ENCODE results near the gene MAPRE3. TPM values are rescaled to one million over a fixed set of nuclear protein-coding genes. Genes with fewer than 3 reads are reported as not detected.

MAPRE3 gene
- total RNA-seq, 1 donor from 2014 or later, result 27.0 TPM

- H3K27ac ChIP-seq (ENCODE audit: low read depth, low read length), result peak overlapping the region; percentile 20
- H3K4me2 ChIP-seq (ENCODE audit: low read length), result peak overlapping the region; percentile 12
- no peaks in the 10 kb centered on the region for H3K9me3 Mint-ChIP-seq (ENCODE audit: unreplicated experiment)
- H3K27me3 Mint-ChIP-seq (ENCODE audit: low read depth, unreplicated experiment), result no peaks in the 10 kb centered on the region
- H2AFZ ChIP-seq (ENCODE audit: low read depth, low read length), result no peak overlapping the region
- H3K79me2 ChIP-seq (ENCODE audit: insufficient read depth, low read length), result no peaks in the 10 kb centered on the region
- TF ChIP-seq CTCF (IDR thresholded peaks at IDR 0.05; ENCODE audit: insufficient read depth, low read depth, low read length) (no peak), EZH2 (IDR thresholded peaks at IDR 0.05; ENCODE audit: insufficient read depth, low read length) (no peak)
- no peak overlapping the region for H3K27ac Mint-ChIP-seq (ENCODE audit: unreplicated experiment)
- H4K20me1 ChIP-seq (ENCODE audit: insufficient read depth, low read length), result peaks cover 61% of the 10 kb centered on the region
- no peak for FAIRE-seq
- no peak overlapping the region for H3K4me3 ChIP-seq (ENCODE audit: insufficient read depth, low read depth, low read length)
- H3K36me3 Mint-ChIP-seq (ENCODE audit: low read depth, unreplicated experiment), result peaks cover 24% of the 10 kb centered on the region
- no peak for DNase-seq (ENCODE audit: low read depth)
- no peak overlapping the region for H3K4me3 Mint-ChIP-seq (ENCODE audit: unreplicated experiment)
- peaks cover 27% of the 10 kb centered on the region for H3K36me3 ChIP-seq (ENCODE audit: insufficient read depth, low read length)
- H3K27me3 ChIP-seq (ENCODE audit: insufficient read depth, low read length), result no peaks in the 10 kb centered on the region
- no peaks in the 10 kb centered on the region for H3K4me1 Mint-ChIP-seq (ENCODE audit: low read depth, unreplicated experiment)
- no peaks in the 10 kb centered on the region for H3K9me3 ChIP-seq (ENCODE audit: insufficient read depth, low read depth, low read length)
- H3K4me1 ChIP-seq (ENCODE audit: insufficient read depth, low read length), result peaks cover 7% of the 10 kb centered on the region
- H3K9ac ChIP-seq (ENCODE audit: low read length), result no peak overlapping the region
These were observed 71.8 kb downstream of the MAPRE3 start for GRCh38 chr2:27042159-27042661.

GRCh38 chr2:27042985-27043634 is 72.7 kb downstream of the MAPRE3 start:
- Mint-ChIP-seq H3K4me1 (ENCODE audit: low read depth, unreplicated experiment) (no peaks in the 10 kb centered on the region), H3K9me3 (ENCODE audit: unreplicated experiment) (no peaks in the 10 kb centered on the region), H3K4me3 (ENCODE audit: unreplicated experiment) (no peak overlapping the region), H3K36me3 (ENCODE audit: low read depth, unreplicated experiment) (peaks cover 24% of the 10 kb centered on the region), H3K27ac (ENCODE audit: unreplicated experiment) (peak overlapping the region; percentile 47), H3K27me3 (ENCODE audit: low read depth, unreplicated experiment) (no peaks in the 10 kb centered on the region)
- H2AFZ ChIP-seq (ENCODE audit: low read depth, low read length), result no peak overlapping the region
- peaks cover 52% of the 10 kb centered on the region for H4K20me1 ChIP-seq (ENCODE audit: insufficient read depth, low read length)
- H3K27ac ChIP-seq (ENCODE audit: low read depth, low read length), result no peak overlapping the region
- H3K4me2 ChIP-seq (ENCODE audit: low read length), result no peak overlapping the region
- FAIRE-seq (no peak), DNase-seq (ENCODE audit: low read depth) (no peak)
- no peak overlapping the region for H3K9ac ChIP-seq (ENCODE audit: low read length)
- no peaks in the 10 kb centered on the region for H3K9me3 ChIP-seq (ENCODE audit: insufficient read depth, low read depth, low read length)
- H3K36me3 ChIP-seq (ENCODE audit: insufficient read depth, low read length), result peaks cover 18% of the 10 kb centered on the region
- no peaks in the 10 kb centered on the region for H3K79me2 ChIP-seq (ENCODE audit: insufficient read depth, low read length)
- H3K4me1 ChIP-seq (ENCODE audit: insufficient read depth, low read length), result peaks cover 7% of the 10 kb centered on the region
- no peaks in the 10 kb centered on the region for H3K27me3 ChIP-seq (ENCODE audit: insufficient read depth, low read length)
- TF ChIP-seq CTCF (IDR thresholded peaks at IDR 0.05; ENCODE audit: insufficient read depth, low read depth, low read length) (no peak), EZH2 (IDR thresholded peaks at IDR 0.05; ENCODE audit: insufficient read depth, low read length) (no peak)
- no peak overlapping the region for H3K4me3 ChIP-seq (ENCODE audit: insufficient read depth, low read depth, low read length)
